ENCODE results near the gene DCAF10.

- TF ChIP-seq EZH2phosphoT487 (IDR thresholded peaks at IDR 0.05; ENCODE audit: insufficient read depth, low read depth) = no peak
- TF ChIP-seq EZH2 (IDR thresholded peaks at IDR 0.05; ENCODE audit: insufficient read depth, poor library complexity, severe bottlenecking) = no peak
Observed at GRCh38 chr9:37820142-37820541, 19.5 kb downstream of the DCAF10 start.
